K562 (cell line): ENCODE data around the gene HLCS. TPM values are rescaled to one million over a fixed set of nuclear protein-coding genes. Genes with fewer than 3 reads are reported as not detected.

Experiments
- IRF9 ChIP-seq: fragments of 450-650 bp; IDR thresholded peaks from 2 replicates; pipeline ENCODE4 v1.6.1; 2016; ENCODE audit warnings: missing biosample characterization, missing genetic modification characterization
- NRF1 ChIP-seq, 2 experiments: fragments of 450-650 bp; IDR thresholded peaks in 1 of 2; conservative IDR thresholded peaks in 1 of 2; 2 replicates each; pipeline ENCODE4 v1.6.1; 2014; ENCODE audit warnings: mild to moderate bottlenecking in 2 of 2
- PRDM10 ChIP-seq: fragments of 450-650 bp; IDR thresholded peaks from 2 replicates; pipeline ENCODE4 v1.6.1; 2018; ENCODE audit not compliant: partially characterized antibody
- RBM17 ChIP-seq: fragments of 200-400 bp; formaldehyde crosslinking; IDR thresholded peaks from 2 replicates; pipeline ENCODE4 v1.6.1; 2017; ENCODE audit warnings: low read depth, mild to moderate bottlenecking, low read length, borderline replicate concordance
- RCOR1 ChIP-seq, 2 experiments: IDR thresholded peaks; 2 replicates each; pipeline ENCODE4 v1.6.1; 2012; ENCODE audit warnings: low read depth in 2 of 2, low read length in 2 of 2, borderline replicate concordance in 1 of 2, improper control_type of control experiment in 1 of 2
- STAT6 ChIP-seq: sonication (generic); formaldehyde crosslinking; IDR thresholded peaks from 2 replicates; pipeline ENCODE4 v1.8.1; 2023; ENCODE audit warnings: mild to moderate bottlenecking, missing genetic modification reagents
- THRB ChIP-seq: fragments of 450-650 bp; formaldehyde crosslinking; conservative IDR thresholded peaks from 2 replicates; pipeline ENCODE4 v1.4.0; 2022; ENCODE audit warnings: mild to moderate bottlenecking, missing genetic modification characterization
- ZBTB5 ChIP-seq: fragments of 450-650 bp; IDR thresholded peaks from 2 replicates; pipeline ENCODE4 v1.6.1; 2017; ENCODE audit warnings: antibody characterized with exemption
- ZFP1 ChIP-seq: fragments of 450-650 bp; formaldehyde crosslinking; IDR thresholded peaks from 2 replicates; pipeline ENCODE4 v1.4.0; 2020; ENCODE audit warnings: mild to moderate bottlenecking, mixed read lengths
- ZMIZ1 ChIP-seq, 2 experiments: fragments of 150-350 bp in 1 of 2; IDR thresholded peaks; 2 replicates each; pipeline ENCODE4 v1.6.1; 2012 to 2016; ENCODE audit warnings: low read depth in 2 of 2, low read length in 2 of 2, mild to moderate bottlenecking in 1 of 2, moderate library complexity in 1 of 2
- ZNF232 ChIP-seq: sonication (generic); formaldehyde crosslinking; IDR thresholded peaks from 2 replicates; pipeline ENCODE4 v1.8.0; 2022; ENCODE audit warnings: mild to moderate bottlenecking, missing genetic modification reagents
- polyA plus RNA-seq, 8 experiments: library from polyadenylated mRNA; depleted of rRNA in 4 of 8; stranded (reverse) in 5 of 8; unstranded in 3 of 8; fragments of >200 nt; fragmentation: Nextera tagmentation in 2 of 8; fragmentation: Illumina TruSeq in 1 of 8; extraction: Ambion mirVana in 2 of 8; extraction: Trizol in 1 of 8; gene quantifications; 2 replicates each; pipeline versions ENCODE4 v1.2.1 to v1.2.3, GENCODE V29; 2011 to 2014; ENCODE audit warnings: inconsistent platforms in 1 of 8, missing spikeins in 1 of 8
- total RNA-seq, 7 experiments: library from RNA; depleted of rRNA in 6 of 7; stranded (reverse); fragments of >200 nt in 6 of 7; fragmentation: Illumina TruSeq in 2 of 7; extraction: Trizol in 2 of 7; gene quantifications; 2 replicates each; pipeline versions ENCODE4 v1.2.1 to v1.2.3, GENCODE V29; 2011 to 2021; ENCODE audit warnings: low replicate concordance in 1 of 7

HLCS gene
- total and polyA plus RNA-seq, 9 of the 15 experiments (the other 6 are each of a cell fraction or from before 2014, with no cell fraction given), result 3.0 to 21.5 (median 17.1) TPM

- TF ChIP-seq ZMIZ1 (IDR thresholded peaks at IDR 0.05; ENCODE audit: low read depth in 2 of 2, low read length in 2 of 2) (no peak), RCOR1 (IDR thresholded peaks at IDR 0.05; ENCODE audit: borderline replicate concordance in 1 of 2, low read depth in 2 of 2, low read length in 2 of 2) (no peak), ZFP1 (CRISPR knock-in tag) (no peak), PRDM10 (no peak), ZBTB5 (no peak), RBM17 (no peak), ZNF232 (CRISPR knock-in tag) (no peak), IRF9 (tag) (peak; percentile 50; the same call in 1 of the 2 replicates), NRF1 (conservative IDR thresholded peaks at IDR 0.05 in 1 of 2, IDR thresholded peaks at IDR 0.05 in 1 of 2) (peak; percentile 52 to 54; a peak in 3 of 4 replicates), STAT6 (CRISPR knock-in tag) (no peak), THRB (CRISPR knock-in tag) (no peak)
Observed at GRCh38 chr21:36859744-36860501, 106.5 kb downstream of the HLCS start (continued).
